ENCODE results near the gene COQ10B. TPM values are rescaled to one million over a fixed set of nuclear protein-coding genes. Genes with fewer than 3 reads are reported as not detected.
"Not testable (repeated sequence)": the region's sequence is repeated elsewhere in the genome, so short reads cannot be mapped to it uniquely, and the experiment has no call there.

The COQ10B gene
- polyA plus RNA-seq, 1 donor: 9.0 TPM

GRCh38 chr2:197452754-197453122 is 614 bp upstream of the COQ10B start:
- DNase-seq: no peak

- DNase-seq: no peak
Measured at GRCh38 chr2:197453914-197454398, 604 bp downstream of the COQ10B start.

DNA sequence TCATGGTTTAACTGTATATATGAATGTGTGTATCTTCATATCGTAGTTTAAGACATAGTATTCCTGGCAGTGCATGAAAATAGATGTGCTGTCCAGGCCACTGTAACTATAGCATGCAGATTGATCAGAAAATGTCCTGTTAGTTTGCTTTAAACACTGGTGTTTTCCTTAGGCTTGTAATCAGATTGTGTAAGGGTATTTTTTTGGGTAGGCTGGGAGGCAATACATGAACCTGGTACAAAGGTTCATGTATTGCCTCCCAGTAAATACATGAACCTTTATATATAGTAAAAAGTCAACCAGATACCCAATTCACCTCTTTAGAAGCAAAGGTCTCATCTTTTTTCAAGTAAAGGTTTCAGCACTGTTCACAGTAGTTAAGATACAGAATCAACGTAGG is 1.6 kb downstream of the COQ10B start:
- no peak for DNase-seq

DNA sequence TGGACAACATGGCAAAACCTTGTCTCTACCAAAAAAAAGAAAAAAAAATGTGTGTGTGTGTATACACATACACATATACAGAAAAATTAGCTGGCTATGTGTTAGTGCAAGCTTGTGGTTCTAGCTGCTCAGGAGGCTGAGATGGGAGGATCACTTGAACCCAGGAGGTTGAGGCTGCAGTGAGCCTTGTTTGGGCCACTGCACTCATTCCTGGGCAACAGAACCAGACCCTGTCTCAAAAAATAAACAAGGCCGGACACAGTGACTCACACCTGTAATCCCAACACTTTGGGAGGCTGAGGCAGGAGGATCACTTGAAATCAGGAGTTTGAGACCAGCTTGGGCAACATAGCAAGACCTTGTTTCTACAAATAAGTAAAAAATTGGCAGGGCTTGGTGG is 2.1 kb downstream of the COQ10B start:
- DNase-seq: no peak

- no peak for DNase-seq
Measured at GRCh38 chr2:197460649-197461048, 7.3 kb downstream of the COQ10B start.

- DNase-seq: no peak
Measured at GRCh38 chr2:197461057-197461456, 7.7 kb downstream of the COQ10B start.

DNA sequence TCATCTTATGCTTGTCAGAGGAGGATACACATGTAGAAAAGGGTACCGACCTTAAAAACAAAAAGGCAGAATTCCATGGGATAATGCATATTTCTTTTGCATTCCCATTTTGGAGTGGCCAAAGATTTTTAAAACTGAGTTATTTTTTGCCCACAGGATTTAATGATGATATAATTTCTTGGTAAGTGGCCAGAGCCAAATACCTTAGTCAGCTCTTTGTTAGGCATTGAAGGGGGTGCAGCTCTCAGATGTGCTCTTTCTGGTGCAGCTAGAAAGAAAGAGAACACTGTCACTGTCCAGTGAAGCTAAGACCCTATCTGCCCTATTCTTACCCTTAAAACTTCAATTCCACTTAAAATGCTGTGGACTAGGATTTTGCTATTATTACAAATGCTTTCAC is 10.8 kb downstream of the COQ10B start:
- no peak for DNase-seq

GRCh38 chr2:197472166-197472565 is 18.8 kb downstream of the COQ10B start:
- DNase-seq: no peak

GRCh38 chr2:197477797-197478196 is 24.4 kb downstream of the COQ10B start:
- no peak for DNase-seq

- DNase-seq: no peak
Measured at GRCh38 chr2:197480165-197481036, 27.0 kb downstream of the COQ10B start.

GRCh38 chr2:197484248-197484647 is 30.9 kb downstream of the COQ10B start:
- DNase-seq: not testable (repeated sequence)

- no peak for DNase-seq
Measured at GRCh38 chr2:197486175-197486574, 32.8 kb downstream of the COQ10B start.

DNA sequence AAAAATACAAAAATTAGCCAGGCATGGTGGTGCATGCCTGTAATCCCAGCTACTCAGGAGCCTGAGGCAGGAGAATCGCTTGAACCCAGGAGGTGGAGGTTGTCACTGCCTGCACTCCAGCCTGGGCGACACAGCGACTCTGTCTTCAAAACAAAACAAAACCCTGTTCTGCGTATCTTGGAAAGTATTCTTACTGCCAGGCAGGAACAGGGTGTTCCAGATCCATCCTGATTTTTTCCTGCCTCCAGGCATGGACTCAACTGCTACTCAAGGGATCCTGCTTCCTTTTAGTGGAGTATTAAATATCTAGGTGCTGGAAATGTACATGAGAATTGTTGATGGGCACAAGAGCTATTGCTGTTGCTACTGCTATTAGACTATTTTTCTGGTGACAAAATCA is 34.0 kb downstream of the COQ10B start:
- DNase-seq: no peak

GRCh38 chr2:197495433-197496134 is 42.2 kb downstream of the COQ10B start:
- no peak for DNase-seq

DNA sequence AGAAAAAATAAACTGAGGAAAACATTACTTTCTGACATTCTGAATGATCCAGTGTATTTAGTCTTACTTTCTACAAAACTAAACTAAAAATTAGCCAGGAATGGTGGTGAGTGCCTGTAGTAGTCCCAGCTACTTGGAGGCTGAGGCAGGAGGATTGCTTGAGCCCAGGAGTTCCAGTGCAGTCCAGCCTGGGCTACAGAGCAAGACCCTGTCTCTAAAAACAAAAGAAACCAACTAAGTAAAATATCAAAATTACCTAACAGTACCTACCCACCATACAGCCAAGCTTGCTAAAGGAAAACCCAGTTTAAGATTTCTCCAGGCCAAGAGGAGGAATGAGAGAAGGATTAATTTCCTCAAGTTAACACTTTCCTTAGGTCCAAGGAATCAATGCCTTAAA is 43.3 kb downstream of the COQ10B start:
- DNase-seq: no peak

GRCh38 chr2:197497326-197497725 is 44.0 kb downstream of the COQ10B start:
- DNase-seq: no peak

DNA sequence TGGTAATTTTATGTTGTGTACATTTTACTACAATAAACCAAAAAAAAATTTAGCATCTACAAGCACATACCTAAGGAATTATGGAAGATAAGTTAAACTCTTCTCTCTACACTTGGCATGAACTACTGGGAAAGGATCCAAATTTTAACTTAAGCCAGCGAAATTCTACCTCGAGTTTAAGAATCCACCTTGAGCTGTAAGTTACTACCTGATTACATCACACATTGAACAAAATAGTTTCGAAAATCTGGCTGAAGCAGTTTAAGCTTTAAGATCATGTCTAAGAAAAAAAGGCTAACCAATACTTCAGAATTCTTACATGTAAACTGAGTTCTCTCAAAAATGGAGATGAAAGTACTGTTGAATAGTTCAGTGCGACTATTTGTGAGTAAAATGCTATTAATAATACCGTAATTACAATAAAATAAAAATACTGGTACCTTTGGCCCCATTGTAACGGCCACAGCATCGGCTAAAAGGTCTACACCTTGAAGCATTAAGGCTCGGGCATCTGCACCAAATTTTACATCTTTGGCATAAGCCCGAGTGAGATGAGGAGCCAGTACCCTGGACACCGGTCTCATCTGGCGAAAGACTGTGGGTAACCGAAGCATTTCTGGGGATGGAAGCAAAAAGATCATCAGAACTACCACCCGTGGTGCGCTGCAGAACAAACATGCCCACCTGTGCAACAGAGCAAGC is 45.0 kb downstream of the COQ10B start:
- DNase-seq: no peak

GRCh38 chr2:197498937-197499593 is 45.7 kb downstream of the COQ10B start:
- peak; percentile 53 for DNase-seq

DNA sequence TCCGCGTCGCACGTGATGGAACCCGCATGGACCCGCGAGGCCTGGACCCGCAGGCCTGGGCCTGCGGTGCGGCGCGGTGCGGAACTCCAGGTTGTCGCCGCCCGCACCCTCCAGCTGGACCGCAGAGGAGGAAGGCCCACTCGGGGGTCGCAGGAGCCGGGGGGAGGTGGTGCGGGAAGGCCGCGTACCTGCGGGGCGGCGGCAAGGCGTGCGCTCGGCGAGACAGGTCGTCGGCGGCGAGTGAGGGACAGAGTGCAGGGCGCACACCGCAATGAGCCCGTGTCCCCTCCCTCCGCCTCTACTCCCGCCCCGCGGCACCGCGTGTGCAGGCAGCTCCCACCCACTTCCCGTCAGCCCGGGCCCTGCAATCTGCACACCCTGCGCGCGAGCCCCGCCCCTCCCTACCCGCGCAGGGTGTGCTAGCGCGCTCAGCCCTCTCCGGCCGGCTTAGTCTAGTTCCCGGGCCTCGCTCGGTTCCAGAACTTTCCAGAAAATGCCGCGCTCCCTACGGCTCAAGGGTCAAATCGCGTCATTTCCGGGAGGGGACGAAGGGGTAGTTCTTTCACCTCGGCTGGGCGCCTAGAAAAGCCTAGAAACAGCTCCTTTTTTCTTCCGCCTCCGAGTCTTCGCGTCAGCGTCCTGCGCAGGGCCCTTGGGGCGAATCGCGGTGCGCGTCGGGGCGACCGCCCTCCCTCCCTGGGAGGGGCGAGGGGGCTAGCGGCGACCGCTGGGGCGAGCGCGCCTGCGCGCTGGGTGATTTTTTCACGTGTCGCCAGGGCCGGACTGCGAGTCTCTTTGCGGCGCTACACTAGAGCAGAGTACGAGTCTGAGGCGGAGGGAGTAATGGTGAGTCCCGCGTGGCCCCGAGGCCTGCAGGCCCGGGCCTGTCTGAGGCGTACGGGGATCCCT is 46.5 kb downstream of the COQ10B start, which contains the start of the genes HSPD1 and HSPE1:
TSS of gene HSPD1 (minus strand) at position 247 of the 909 bp plus-strand sequence. CDS start 992 bp downstream, outside the sequence.
TSS of gene HSPE1 (plus strand) at position 786 of the 909 bp plus-strand sequence. CDS start at position 844, 58 bp downstream.
- peak; percentile 100 for DNase-seq

GRCh38 chr2:197500503-197501131 is 47.3 kb downstream of the COQ10B start:
- DNase-seq: no peak

GRCh38 chr2:197502201-197502600 is 48.8 kb downstream of the COQ10B start:
- DNase-seq: no peak

All from hindlimb muscle (tissue), 1 donor.